HEK293 (cell line): ENCODE data around the gene GNAS.

Experiments
- CTCF ChIA-PET: fragments of 350-600 bp; formaldehyde crosslinking; extraction: SDS; loops from one replicate; lab custom pipeline; 2021; ENCODE audit warnings: antibody characterized with exemption; lab: Yijun Ruan, JAX
- POLR2A ChIA-PET: fragments of 300-600 bp; formaldehyde crosslinking; extraction: SDS; loops from one replicate; lab custom pipeline; 2020; ENCODE audit warnings: antibody characterized with exemption, inconsistent platforms; lab: Yijun Ruan, JAX
- H3K27ac ChIP-seq: fragments of 200-500 bp; sonication (Bioruptor generic); 2 replicates; pipeline ENCODE4 v1.5.1; 2014; ENCODE audit warnings: low read depth, low read length, control low read depth, inconsistent platforms; ENCODE audit errors: extremely low read depth
- H3K36me3 ChIP-seq, 2 experiments: fragments of 200-500 bp in 1 of 2; sonication (Bioruptor generic) in 1 of 2; 1 replicate in 1 of 2; 2 replicates in 1 of 2; pipeline ENCODE4 v1.5.1; 2014 to 2017; ENCODE audit warnings: inconsistent platforms in 2 of 2, low read length in 2 of 2; ENCODE audit not compliant: control insufficient read depth in 2 of 2, insufficient read depth in 1 of 2
- H3K4me1 ChIP-seq: fragments of 200-500 bp; sonication (Bioruptor generic); 2 replicates; pipeline ENCODE4 v1.5.1; 2014; ENCODE audit warnings: mild to moderate bottlenecking, low read length, inconsistent platforms; ENCODE audit not compliant: control insufficient read depth, insufficient read depth
- H3K4me3 ChIP-seq: 2 replicates; pipeline ENCODE4 v1.5.1; 2011; ENCODE audit warnings: low read depth, mild to moderate bottlenecking, control low read depth, low read length, moderate library complexity
- H3K9me3 ChIP-seq: fragments of 200-500 bp; sonication (Bioruptor generic); 2 replicates; pipeline ENCODE4 v1.5.1; 2014; ENCODE audit warnings: low read depth, low read length, inconsistent platforms; ENCODE audit not compliant: control insufficient read depth, insufficient read depth
- SP7 ChIP-seq: fragments of 450-650 bp; formaldehyde crosslinking; IDR thresholded peaks from 2 replicates; pipeline ENCODE4 v1.5.1; 2016; ENCODE audit warnings: missing biosample characterization, missing genetic modification characterization
- TRIM28 ChIP-seq: IDR thresholded peaks from 2 replicates; pipeline ENCODE4 v1.6.1; 2011; ENCODE audit warnings: low read length, control low read depth, borderline replicate concordance
- YY2 ChIP-seq: fragments of 450-650 bp; formaldehyde crosslinking; IDR thresholded peaks from 2 replicates; pipeline ENCODE4 v1.5.1; 2016; ENCODE audit warnings: missing biosample characterization, missing genetic modification characterization
- ZBTB10 ChIP-seq: fragments of 450-650 bp; formaldehyde crosslinking; IDR thresholded peaks from 2 replicates; pipeline ENCODE4 v1.5.1; 2016; ENCODE audit warnings: missing biosample characterization, missing genetic modification characterization
- ZFP69B ChIP-seq: fragments of 450-650 bp; formaldehyde crosslinking; IDR thresholded peaks from 2 replicates; pipeline ENCODE4 v1.5.1; 2016; ENCODE audit warnings: missing biosample characterization, missing genetic modification characterization
- ZNF112 ChIP-seq: fragments of 450-650 bp; formaldehyde crosslinking; IDR thresholded peaks from 2 replicates; pipeline ENCODE4 v1.5.0; 2017; ENCODE audit warnings: missing biosample characterization, missing genetic modification characterization
- ZNF114 ChIP-seq: fragments of 450-650 bp; formaldehyde crosslinking; IDR thresholded peaks from 2 replicates; pipeline ENCODE4 v1.5.0; 2017; ENCODE audit warnings: missing biosample characterization, missing genetic modification characterization
- ZNF16 ChIP-seq: fragments of 450-650 bp; formaldehyde crosslinking; IDR thresholded peaks from 2 replicates; pipeline ENCODE4 v1.5.1; 2016; ENCODE audit warnings: low read depth, missing biosample characterization, missing genetic modification characterization
- ZNF23 ChIP-seq: fragments of 450-650 bp; formaldehyde crosslinking; IDR thresholded peaks from 2 replicates; pipeline ENCODE4 v1.5.1; 2016; ENCODE audit warnings: missing biosample characterization, missing genetic modification characterization, borderline replicate concordance
- ZNF266 ChIP-seq: fragments of 450-650 bp; formaldehyde crosslinking; IDR thresholded peaks from 2 replicates; pipeline ENCODE4 v1.5.1; 2016; ENCODE audit warnings: missing biosample characterization, missing genetic modification characterization, low read depth
- ZNF302 ChIP-seq: fragments of 450-650 bp; formaldehyde crosslinking; IDR thresholded peaks from 2 replicates; pipeline ENCODE4 v1.5.1; 2016; ENCODE audit warnings: missing biosample characterization, missing genetic modification characterization, low read depth
- ZNF404 ChIP-seq: fragments of 450-650 bp; formaldehyde crosslinking; IDR thresholded peaks from 2 replicates; pipeline ENCODE4 v1.5.1; 2017; ENCODE audit warnings: missing biosample characterization, missing genetic modification characterization
- ZNF423 ChIP-seq: fragments of 450-650 bp; formaldehyde crosslinking; IDR thresholded peaks from 2 replicates; pipeline ENCODE4 v1.5.1; 2016; ENCODE audit warnings: missing biosample characterization, missing genetic modification characterization
- ZNF473 ChIP-seq: fragments of 450-650 bp; formaldehyde crosslinking; IDR thresholded peaks from 2 replicates; pipeline ENCODE4 v1.5.1; 2017; ENCODE audit warnings: missing biosample characterization, missing genetic modification characterization
- ZNF514 ChIP-seq: fragments of 450-650 bp; formaldehyde crosslinking; IDR thresholded peaks from 2 replicates; pipeline ENCODE4 v1.5.1; 2016; ENCODE audit warnings: missing biosample characterization, missing genetic modification characterization
- ZNF529 ChIP-seq: fragments of 450-650 bp; formaldehyde crosslinking; IDR thresholded peaks from 2 replicates; pipeline ENCODE4 v1.5.1; 2017; ENCODE audit warnings: missing genetic modification characterization, missing biosample characterization; ENCODE audit not compliant: insufficient replicate concordance
- ZNF555 ChIP-seq: fragments of 450-650 bp; formaldehyde crosslinking; conservative IDR thresholded peaks from 2 replicates; pipeline ENCODE4 v1.5.1; 2017; ENCODE audit warnings: missing biosample characterization, mild to moderate bottlenecking, missing genetic modification characterization, inconsistent platforms
- ZNF623 ChIP-seq: fragments of 450-650 bp; formaldehyde crosslinking; IDR thresholded peaks from 2 replicates; pipeline ENCODE4 v1.5.1; 2016; ENCODE audit warnings: missing biosample characterization, missing genetic modification characterization
- ZNF837 ChIP-seq: fragments of 450-650 bp; formaldehyde crosslinking; IDR thresholded peaks from 2 replicates; pipeline ENCODE4 v1.5.1; 2016; ENCODE audit warnings: missing biosample characterization, missing genetic modification characterization
- ZSCAN23 ChIP-seq: fragments of 450-650 bp; formaldehyde crosslinking; IDR thresholded peaks from 2 replicates; pipeline ENCODE4 v1.5.1; 2016; ENCODE audit warnings: missing biosample characterization, missing genetic modification characterization
- ZXDB ChIP-seq: fragments of 450-650 bp; formaldehyde crosslinking; IDR thresholded peaks from 2 replicates; pipeline ENCODE4 v1.5.1; 2016; ENCODE audit warnings: missing biosample characterization, missing genetic modification characterization
- TF ChIP-seq, protein P1 (sequence below): fragments of 450-650 bp; formaldehyde crosslinking; optimal IDR thresholded peaks from 2 replicates; pipeline ENCODE3; 2016; ENCODE audit warnings: missing biosample characterization, mild to moderate bottlenecking, missing genetic modification characterization
- TF ChIP-seq, protein P2 (sequence below): fragments of 450-650 bp; formaldehyde crosslinking; IDR thresholded peaks from 2 replicates; pipeline ENCODE4 v1.5.1; 2017; ENCODE audit warnings: missing biosample characterization, missing genetic modification characterization
- TF ChIP-seq, protein P3 (sequence below): fragments of 450-650 bp; formaldehyde crosslinking; IDR thresholded peaks from 2 replicates; pipeline ENCODE4 v1.5.1; 2016; ENCODE audit warnings: missing biosample characterization, missing genetic modification characterization

The GNAS gene

GRCh38 chr20:58840816-58841538 is 11.5 kb upstream of the GNAS start:
- Histone ChIP-seq H3K4me3 (no peak overlapping the region), H3K36me3 (peaks cover 0 to 73% of the 10 kb centered on the region in 2 experiments; a peak in 2 of 3 replicates), H3K9me3 (no peaks in the 10 kb centered on the region), H3K4me1 (no peaks in the 10 kb centered on the region), H3K27ac (no peak overlapping the region)
- TF ChIP-seq, protein P1, sequence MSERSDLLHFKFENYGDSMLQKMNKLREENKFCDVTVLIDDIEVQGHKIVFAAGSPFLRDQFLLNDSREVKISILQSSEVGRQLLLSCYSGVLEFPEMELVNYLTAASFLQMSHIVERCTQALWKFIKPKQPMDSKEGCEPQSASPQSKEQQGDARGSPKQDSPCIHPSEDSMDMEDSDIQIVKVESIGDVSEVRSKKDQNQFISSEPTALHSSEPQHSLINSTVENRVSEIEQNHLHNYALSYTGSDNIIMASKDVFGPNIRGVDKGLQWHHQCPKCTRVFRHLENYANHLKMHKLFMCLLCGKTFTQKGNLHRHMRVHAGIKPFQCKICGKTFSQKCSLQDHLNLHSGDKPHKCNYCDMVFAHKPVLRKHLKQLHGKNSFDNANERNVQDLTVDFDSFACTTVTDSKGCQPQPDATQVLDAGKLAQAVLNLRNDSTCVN (tag by site-specific recombination): peak; percentile 34
- TF ChIP-seq ZNF112 (no peak), ZBTB10 (peak; percentile 39; the same call in 1 of the 2 replicates), TRIM28 (no peak), SP7 (tag by site-specific recombination) (no peak)
- CTCF ChIA-PET: interaction anchor here (0.6 to 3.7 kb wide), 5 partner anchors 102 to 606 kb away, joined by 3 to 23 read pairs (median 4); no protein-coding TSS in a partner anchor
- POLR2A ChIA-PET: no interaction called here

DNA sequence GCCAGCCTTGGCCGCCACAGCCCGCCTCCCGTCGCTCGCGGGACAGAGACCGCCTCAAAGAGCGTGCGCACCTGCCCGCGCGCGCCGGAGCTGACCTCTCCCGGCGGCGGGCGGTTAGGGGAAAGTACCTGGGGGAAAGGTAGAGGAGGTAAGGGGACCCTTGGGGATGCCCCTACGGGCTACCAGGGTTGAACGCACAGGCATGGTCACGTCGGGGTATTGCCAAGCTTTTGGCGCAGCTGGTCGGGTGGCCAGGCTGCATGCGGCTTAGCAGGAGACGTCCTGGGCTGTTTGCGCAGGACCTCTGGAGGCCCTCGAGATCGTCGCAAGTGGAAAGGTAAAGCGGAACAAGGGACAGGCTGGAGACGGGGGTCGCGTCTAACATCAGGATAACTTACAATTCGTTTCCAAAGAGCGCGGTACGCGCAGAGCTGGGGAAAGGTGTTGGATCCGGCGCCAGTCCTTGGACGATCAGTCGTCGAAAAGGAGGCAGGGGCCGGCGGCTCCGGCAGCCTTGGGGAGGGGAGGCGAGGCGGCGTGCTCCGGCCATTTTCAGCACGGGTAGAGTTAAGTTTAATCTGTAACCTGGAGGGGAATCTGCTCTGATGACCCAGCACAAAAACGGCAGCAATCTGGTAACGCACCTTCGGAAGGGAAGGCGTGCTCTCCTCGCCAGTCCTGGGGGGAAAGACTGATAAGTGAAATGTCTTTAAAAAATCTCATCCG is 10.8 kb upstream of the GNAS start:
- TF ChIP-seq ZNF514 (tag by site-specific recombination) (no peak), ZNF266 (tag by site-specific recombination) (no peak), ZNF23 (tag by site-specific recombination) (no peak), ZNF423 (no peak), YY2 (tag by site-specific recombination) (no peak), ZNF404 (tag by site-specific recombination) (no peak), ZNF529 (tag by site-specific recombination) (no peak), ZNF473 (tag by site-specific recombination) (no peak)
- Histone ChIP-seq H3K36me3 (peaks cover 0 to 77% of the 10 kb centered on the region in 2 experiments; a peak in 2 of 3 replicates), H3K9me3 (no peaks in the 10 kb centered on the region), H3K4me3 (no peak overlapping the region), H3K4me1 (no peaks in the 10 kb centered on the region), H3K27ac (no peak overlapping the region)
- CTCF ChIA-PET: interaction anchor here (0.6 to 1.1 kb wide), 4 partner anchors 103 to 435 kb away, joined by 3 to 4 read pairs (median 4); no protein-coding TSS in a partner anchor
- POLR2A ChIA-PET: no interaction called here

GRCh38 chr20:58842276-58842675 is 10.2 kb upstream of the GNAS start:
- TF ChIP-seq ZFP69B (tag by site-specific recombination): no peak
- TF ChIP-seq, protein P2, sequence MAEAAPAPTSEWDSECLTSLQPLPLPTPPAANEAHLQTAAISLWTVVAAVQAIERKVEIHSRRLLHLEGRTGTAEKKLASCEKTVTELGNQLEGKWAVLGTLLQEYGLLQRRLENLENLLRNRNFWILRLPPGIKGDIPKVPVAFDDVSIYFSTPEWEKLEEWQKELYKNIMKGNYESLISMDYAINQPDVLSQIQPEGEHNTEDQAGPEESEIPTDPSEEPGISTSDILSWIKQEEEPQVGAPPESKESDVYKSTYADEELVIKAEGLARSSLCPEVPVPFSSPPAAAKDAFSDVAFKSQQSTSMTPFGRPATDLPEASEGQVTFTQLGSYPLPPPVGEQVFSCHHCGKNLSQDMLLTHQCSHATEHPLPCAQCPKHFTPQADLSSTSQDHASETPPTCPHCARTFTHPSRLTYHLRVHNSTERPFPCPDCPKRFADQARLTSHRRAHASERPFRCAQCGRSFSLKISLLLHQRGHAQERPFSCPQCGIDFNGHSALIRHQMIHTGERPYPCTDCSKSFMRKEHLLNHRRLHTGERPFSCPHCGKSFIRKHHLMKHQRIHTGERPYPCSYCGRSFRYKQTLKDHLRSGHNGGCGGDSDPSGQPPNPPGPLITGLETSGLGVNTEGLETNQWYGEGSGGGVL (tag by site-specific recombination): no peak
- TF ChIP-seq ZXDB (tag by site-specific recombination): no peak
- TF ChIP-seq ZNF16 (tag by site-specific recombination): no peak
- TF ChIP-seq ZNF114 (tag by site-specific recombination): no peak
- no peak for TF ChIP-seq ZNF266 (tag by site-specific recombination)
- no peak for TF ChIP-seq ZNF623 (tag by site-specific recombination)
- TF ChIP-seq, protein P3, sequence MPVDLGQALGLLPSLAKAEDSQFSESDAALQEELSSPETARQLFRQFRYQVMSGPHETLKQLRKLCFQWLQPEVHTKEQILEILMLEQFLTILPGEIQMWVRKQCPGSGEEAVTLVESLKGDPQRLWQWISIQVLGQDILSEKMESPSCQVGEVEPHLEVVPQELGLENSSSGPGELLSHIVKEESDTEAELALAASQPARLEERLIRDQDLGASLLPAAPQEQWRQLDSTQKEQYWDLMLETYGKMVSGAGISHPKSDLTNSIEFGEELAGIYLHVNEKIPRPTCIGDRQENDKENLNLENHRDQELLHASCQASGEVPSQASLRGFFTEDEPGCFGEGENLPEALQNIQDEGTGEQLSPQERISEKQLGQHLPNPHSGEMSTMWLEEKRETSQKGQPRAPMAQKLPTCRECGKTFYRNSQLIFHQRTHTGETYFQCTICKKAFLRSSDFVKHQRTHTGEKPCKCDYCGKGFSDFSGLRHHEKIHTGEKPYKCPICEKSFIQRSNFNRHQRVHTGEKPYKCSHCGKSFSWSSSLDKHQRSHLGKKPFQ (tag by site-specific recombination): no peak
- no peak for TF ChIP-seq ZNF423
- no peak for TF ChIP-seq ZNF302 (tag by site-specific recombination)
- TF ChIP-seq ZNF837 (tag by site-specific recombination): no peak
- TF ChIP-seq ZNF555: no peak
- no peak for TF ChIP-seq ZSCAN23
- Histone ChIP-seq H3K36me3 (peaks cover 0 to 77% of the 10 kb centered on the region in 2 experiments; a peak in 2 of 3 replicates), H3K4me1 (no peaks in the 10 kb centered on the region), H3K27ac (no peak overlapping the region), H3K9me3 (no peaks in the 10 kb centered on the region), H3K4me3 (no peak overlapping the region)
- ChIA-PET POLR2A (no interaction called here), CTCF (no interaction called here)
